H9 (cell line): ENCODE data around the gene PRR35. TPM values are rescaled to one million over a fixed set of nuclear protein-coding genes. Genes with fewer than 3 reads are reported as not detected.

Source experiments
- DNase-seq: peaks from one replicate; pipeline ENCODE4 v3.0.0-alpha.2; 2017
- H2AFZ ChIP-seq: one replicate; pipeline ENCODE4 v1.6.1; 2013; ENCODE audit warnings: mild to moderate bottlenecking, low read length, control low read depth, moderate library complexity
- H2AK5ac ChIP-seq: 2 replicates; pipeline ENCODE4 v1.6.1; 2013; ENCODE audit warnings: low read length, control low read depth, mixed read lengths; ENCODE audit not compliant: insufficient read length
- H2BK120ac ChIP-seq: one replicate; pipeline ENCODE4 v1.6.1; 2013; ENCODE audit warnings: low read depth, mild to moderate bottlenecking, low read length, control low read depth, inconsistent platforms; ENCODE audit not compliant: poor library complexity, severe bottlenecking
- H2BK12ac ChIP-seq: 2 replicates; pipeline ENCODE4 v1.6.1; 2013; ENCODE audit warnings: low read length, control low read depth, mixed read lengths, low read depth; ENCODE audit not compliant: insufficient read length
- H2BK15ac ChIP-seq: 2 replicates; pipeline ENCODE4 v1.6.1; 2013; ENCODE audit warnings: low read depth, low read length, control low read depth
- H2BK20ac ChIP-seq: one replicate; pipeline ENCODE4 v1.6.1; 2013; ENCODE audit warnings: low read depth, mild to moderate bottlenecking, low read length, control low read depth, inconsistent platforms; ENCODE audit not compliant: poor library complexity, severe bottlenecking
- H2BK5ac ChIP-seq: 2 replicates; pipeline ENCODE4 v1.6.1; 2013; ENCODE audit warnings: low read length, control low read depth, mixed read lengths; ENCODE audit not compliant: insufficient read length
- H3K14ac ChIP-seq: 2 replicates; pipeline ENCODE4 v1.6.1; 2013; ENCODE audit warnings: low read length, control low read depth; ENCODE audit not compliant: insufficient read depth
- H3K18ac ChIP-seq: 2 replicates; pipeline ENCODE4 v1.6.1; 2013; ENCODE audit warnings: low read depth, mild to moderate bottlenecking, mixed read lengths, low read length, control low read depth; ENCODE audit not compliant: insufficient read length
- H3K23ac ChIP-seq: 2 replicates; pipeline ENCODE4 v1.6.1; 2013; ENCODE audit warnings: low read length, control low read depth, mixed read lengths, low read depth; ENCODE audit not compliant: insufficient read length
- H3K23me2 ChIP-seq: 2 replicates; pipeline ENCODE4 v1.6.1; 2013; ENCODE audit warnings: low read depth, mild to moderate bottlenecking, mixed read lengths, low read length, control low read depth; ENCODE audit not compliant: insufficient read length, poor library complexity, severe bottlenecking
- H3K27ac ChIP-seq: 2 replicates; pipeline ENCODE4 v1.5.1; 2013; ENCODE audit warnings: low read length, control low read depth, mixed read lengths, low read depth; ENCODE audit not compliant: insufficient read length
- H3K27me3 ChIP-seq: 2 replicates; pipeline ENCODE4 v1.6.1; 2013; ENCODE audit warnings: low read length, control low read depth, inconsistent platforms; ENCODE audit not compliant: insufficient read depth
- H3K4ac ChIP-seq: 2 replicates; pipeline ENCODE4 v1.6.1; 2013; ENCODE audit warnings: low read depth, mild to moderate bottlenecking, control low read depth, inconsistent platforms, low read length, moderate library complexity
- H3K4me1 ChIP-seq: 2 replicates; pipeline ENCODE4 v1.6.1; 2013; ENCODE audit warnings: low read length, control low read depth, inconsistent platforms; ENCODE audit not compliant: insufficient read depth
- H3K4me2 ChIP-seq: 2 replicates; pipeline ENCODE4 v1.6.1; 2013; ENCODE audit warnings: low read length, control low read depth, mixed read lengths; ENCODE audit not compliant: insufficient read length, insufficient read depth
- H3K56ac ChIP-seq: 2 replicates; pipeline ENCODE4 v1.6.1; 2013; ENCODE audit warnings: low read depth, mild to moderate bottlenecking, mixed read lengths, low read length, control low read depth; ENCODE audit not compliant: insufficient read length
- H3K79me1 ChIP-seq: 2 replicates; pipeline ENCODE4 v1.6.1; 2013; ENCODE audit warnings: low read depth, mild to moderate bottlenecking, moderate library complexity, low read length, control low read depth, inconsistent platforms; ENCODE audit not compliant: insufficient read depth, poor library complexity, severe bottlenecking
- H3K79me2 ChIP-seq: 2 replicates; pipeline ENCODE4 v1.6.1; 2013; ENCODE audit warnings: low read length, control low read depth, inconsistent platforms; ENCODE audit not compliant: insufficient read depth
- H3K9ac ChIP-seq: 2 replicates; pipeline ENCODE4 v1.6.1; 2013; ENCODE audit warnings: low read length, control low read depth, mixed read lengths; ENCODE audit not compliant: insufficient read length; ENCODE audit errors: extremely low read depth
- H3K9me3 ChIP-seq: one replicate; pipeline ENCODE4 v1.6.1; 2013; ENCODE audit warnings: low read depth, low read length, inconsistent platforms; ENCODE audit not compliant: control insufficient read depth
- H3T11ph ChIP-seq: one replicate; pipeline ENCODE4 v1.6.1; 2013; ENCODE audit warnings: mild to moderate bottlenecking, low read length, control low read depth, inconsistent platforms
- H4K20me1 ChIP-seq: one replicate; pipeline ENCODE4 v1.6.1; 2013; ENCODE audit not compliant: control insufficient read depth, insufficient read length, insufficient read depth
- H4K5ac ChIP-seq: 2 replicates; pipeline ENCODE4 v1.6.1; 2013; ENCODE audit warnings: low read depth, mild to moderate bottlenecking, mixed read lengths, low read length, control low read depth; ENCODE audit not compliant: insufficient read length
- H4K8ac ChIP-seq: replicated peaks from 2 replicates; pipeline ENCODE4 v1.6.1; 2013; ENCODE audit warnings: low read length, control low read depth, mixed read lengths, low read depth; ENCODE audit not compliant: insufficient read length
- H4K91ac ChIP-seq: 2 replicates; pipeline ENCODE4 v1.6.1; 2013; ENCODE audit warnings: low read depth, mild to moderate bottlenecking, moderate library complexity, mixed read lengths, low read length, control low read depth; ENCODE audit not compliant: insufficient read length
- H3K27ac Mint-ChIP-seq, 3 experiments: 2 replicates in 2 of 3; 3 replicates in 1 of 3; pipeline ENCODE4 v1.8.0; 2020 to 2021; ENCODE audit warnings: mixed read lengths in 3 of 3, mild to moderate bottlenecking in 1 of 3, moderate library complexity in 1 of 3
- H3K27me3 Mint-ChIP-seq: 2 replicates; pipeline ENCODE4 v1.8.0; 2021; ENCODE audit warnings: low read depth, mild to moderate bottlenecking, moderate library complexity, mixed read lengths
- H3K36me3 Mint-ChIP-seq, 3 experiments: 2 replicates in 2 of 3; 3 replicates in 1 of 3; pipeline ENCODE4 v1.8.0; 2020 to 2021; ENCODE audit warnings: low read depth in 3 of 3, mixed read lengths in 3 of 3; ENCODE audit not compliant: insufficient read depth in 1 of 3
- H3K4me1 Mint-ChIP-seq, 2 experiments: 2 replicates each; pipeline ENCODE4 v1.8.0; 2020; ENCODE audit warnings: mixed read lengths in 2 of 2
- H3K4me3 Mint-ChIP-seq, 2 experiments: 2 replicates in 1 of 2; 3 replicates in 1 of 2; pipeline ENCODE4 v1.8.0; 2020 to 2021; ENCODE audit warnings: mild to moderate bottlenecking in 2 of 2, mixed read lengths in 2 of 2, moderate library complexity in 1 of 2
- H3K9me3 Mint-ChIP-seq, 2 experiments: 2 replicates in 1 of 2; 3 replicates in 1 of 2; pipeline ENCODE4 v1.8.0; 2020; ENCODE audit warnings: mild to moderate bottlenecking in 2 of 2, mixed read lengths in 2 of 2, moderate library complexity in 1 of 2
- CTCF ChIP-seq: fragments of 200-600 bp; sonication (generic); conservative IDR thresholded peaks from 3 replicates; pipeline ENCODE4 v1.8.0; 2021; ENCODE audit warnings: antibody characterized with exemption, mild to moderate bottlenecking
- WGBS: extraction: QIAGEN DNeasy Blood & Tissue Kit; methylation state at CpG from one replicate; pipeline ENCODE4 v1.1.7; 2013; ENCODE audit warnings: missing lambda C conversion rate, low lambda C conversion rate, mixed read lengths; ENCODE audit not compliant: insufficient read length; ENCODE audit errors: extremely low coverage; 5-methylcytosine and 5-hydroxymethylcytosine counted together
- total RNA-seq: library from RNA; stranded (reverse); gene quantifications from 2 replicates; pipeline ENCODE4 v1.2.1, GENCODE V29; 2021

Gene PRR35
- total RNA-seq, 1 experiment from 2014 or later, result 0.33 TPM

GRCh38 chr16:591892-592517 lies 31.8 kb downstream of the PRR35 start:
- Histone ChIP-seq H3K14ac (no peak overlapping the region), H3K4me2 (no peak overlapping the region), H3K18ac (no peak overlapping the region)

More at GRCh38 chr16:591892-592517, 31.8 kb downstream of the PRR35 start:
- Histone ChIP-seq H3K9me3 (no peaks in the 10 kb centered on the region), H2AK5ac (no peak overlapping the region), H2BK12ac (no peak overlapping the region), H3K23me2 (peaks cover 5% of the 10 kb centered on the region), H3K9ac (no peak overlapping the region), H4K5ac (no peak overlapping the region), H4K8ac (no peak overlapping the region), H3T11ph (no peak overlapping the region), H4K91ac (no peak overlapping the region), H3K27me3 (no peaks in the 10 kb centered on the region; the same call in 1 of the 2 replicates), H3K56ac (no peak overlapping the region), H3K79me2 (no peaks in the 10 kb centered on the region; the same call in 1 of the 2 replicates), H3K4ac (no peak overlapping the region), H2AFZ (no peak overlapping the region), H3K27ac (no peak overlapping the region), H3K79me1 (peaks cover 3% of the 10 kb centered on the region), H3K4me1 (no peaks in the 10 kb centered on the region), H4K20me1 (no peaks in the 10 kb centered on the region), H2BK120ac (no peak overlapping the region), H2BK20ac (no peak overlapping the region), H2BK15ac (no peak overlapping the region), H3K23ac (no peak overlapping the region), H2BK5ac (no peak overlapping the region)
- Mint-ChIP-seq H3K36me3 (peaks cover 4 to 16% (median 15%) of the 10 kb centered on the region in 3 experiments; a peak in 6 of 7 replicates), H3K9me3 (0 out of 5 replicates have a peak, but pooled peaks cover 0 to 3% of the 10 kb centered on the region in 2 experiments), H3K4me1 (peaks cover 12 to 20% of the 10 kb centered on the region in 2 experiments), H3K27me3 (peaks cover 38% of the 10 kb centered on the region), H3K27ac (no peak overlapping the region), H3K4me3 (peak overlapping the region; percentile 15 to 86; a peak in 4 of 5 replicates)
- WGBS, result no CpG with 5 or more reads among the region's 15 CpGs
- no peak for TF ChIP-seq CTCF
- no peak for DNase-seq
